HG03558 (cell line): ENCODE measurements around the gene PDHX.
"Not testable (repeated sequence)": the region's sequence is repeated elsewhere in the genome, so short reads cannot be mapped to it uniquely, and the experiment has no call there.

Source experiments
- ATAC-seq: cut with Tn5 transposase; IDR thresholded peaks from one replicate; pipeline ENCODE4 v1.9.1; 2021; ENCODE audit warnings: moderate number of reproducible peaks; ENCODE audit not compliant: unreplicated experiment; ENCODE audit errors: extremely low read depth

PDHX gene

DNA sequence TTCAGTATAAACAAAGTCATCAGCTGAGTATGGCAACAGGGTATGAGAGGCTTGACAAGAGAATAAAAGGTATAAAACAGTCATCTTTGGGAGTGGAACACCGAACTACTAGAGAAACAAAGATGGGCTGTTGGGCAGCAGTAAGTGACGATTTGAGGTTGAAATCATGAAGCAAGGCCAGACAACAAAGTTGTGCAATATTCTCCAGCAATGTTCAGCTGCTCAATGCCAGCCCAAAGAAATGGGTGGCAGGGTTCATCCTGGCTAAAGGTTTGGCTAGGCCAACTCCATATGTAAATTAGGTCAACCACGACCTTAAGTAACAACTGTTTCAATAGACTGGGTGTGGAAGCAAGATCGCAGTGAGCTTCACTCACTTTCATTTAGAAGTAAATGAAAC, 6.5 kb upstream of the PDHX start:
- no peak for ATAC-seq

GRCh38 chr11:34910817-34911216, 5.6 kb upstream of the PDHX start:
- ATAC-seq, result no peak

DNA sequence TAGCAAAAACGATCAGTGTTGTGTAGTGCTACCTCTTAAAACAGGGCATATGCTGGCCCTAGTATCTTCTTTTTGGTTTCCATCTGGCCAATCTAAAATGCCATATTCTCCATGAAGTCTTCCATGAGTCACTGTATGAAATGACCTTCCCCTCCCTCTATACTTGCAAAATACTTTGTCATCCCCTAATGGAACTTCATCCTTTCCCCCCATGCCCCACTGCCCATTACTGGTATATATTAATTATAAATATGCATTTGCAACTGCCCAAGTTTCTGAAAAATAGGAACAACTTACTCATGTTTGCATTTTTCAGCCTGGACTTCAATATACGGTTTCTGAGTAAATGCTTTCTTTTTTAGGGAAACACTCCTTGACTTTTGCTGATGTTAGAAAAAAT, 4.7 kb upstream of the PDHX start:
- ATAC-seq, result no peak

- ATAC-seq, result not testable (repeated sequence)
Observed at GRCh38 chr11:34913556-34913955, 2.9 kb upstream of the PDHX start.

DNA sequence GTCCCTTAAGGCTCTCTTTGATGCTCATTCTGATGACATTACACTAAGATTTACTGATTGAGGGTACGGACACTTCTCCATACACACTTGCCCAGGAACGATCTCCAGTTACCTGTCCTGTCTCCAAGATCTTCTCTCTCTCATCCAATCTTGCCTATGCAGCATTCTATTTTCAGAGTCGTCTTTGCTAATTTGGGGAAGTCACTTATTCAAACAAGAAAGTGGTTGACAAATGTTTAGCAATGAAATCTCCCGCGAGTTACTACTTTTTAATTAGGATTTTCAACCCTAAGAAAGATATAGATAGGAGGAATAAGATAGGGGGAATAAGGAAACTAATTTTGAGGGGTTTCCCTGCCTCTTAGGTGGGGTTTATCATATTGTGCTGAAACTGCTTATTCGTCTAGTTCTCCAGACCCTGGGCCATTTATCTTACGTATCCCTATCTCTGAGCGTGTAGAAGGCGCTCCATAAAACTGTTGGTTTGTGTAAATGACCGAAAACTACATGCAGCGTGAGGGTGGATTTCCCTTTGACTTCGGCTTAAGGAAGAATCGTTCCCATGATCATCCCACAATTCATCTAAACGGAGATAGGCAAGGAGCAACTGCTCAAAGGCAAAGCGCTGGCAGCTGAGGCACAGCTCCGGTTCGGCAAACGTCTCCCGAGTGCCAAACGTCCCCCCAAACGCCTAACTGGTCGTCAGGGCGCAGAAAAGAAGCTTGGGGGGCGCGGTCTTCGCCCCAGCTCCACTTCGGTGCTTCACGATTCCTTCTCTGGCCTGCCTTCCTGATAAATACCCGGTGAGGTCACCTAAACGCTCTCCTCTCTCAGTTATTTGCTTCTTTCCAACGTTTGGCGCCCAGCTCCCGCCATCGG, 1.0 kb upstream of the PDHX start:
- no peak for ATAC-seq

- ATAC-seq, result peak; percentile 11
Observed at GRCh38 chr11:34916843-34917770, 689 bp downstream of the PDHX start.

- no peak for ATAC-seq
Observed at GRCh38 chr11:34921156-34921555, 4.7 kb downstream of the PDHX start.

DNA sequence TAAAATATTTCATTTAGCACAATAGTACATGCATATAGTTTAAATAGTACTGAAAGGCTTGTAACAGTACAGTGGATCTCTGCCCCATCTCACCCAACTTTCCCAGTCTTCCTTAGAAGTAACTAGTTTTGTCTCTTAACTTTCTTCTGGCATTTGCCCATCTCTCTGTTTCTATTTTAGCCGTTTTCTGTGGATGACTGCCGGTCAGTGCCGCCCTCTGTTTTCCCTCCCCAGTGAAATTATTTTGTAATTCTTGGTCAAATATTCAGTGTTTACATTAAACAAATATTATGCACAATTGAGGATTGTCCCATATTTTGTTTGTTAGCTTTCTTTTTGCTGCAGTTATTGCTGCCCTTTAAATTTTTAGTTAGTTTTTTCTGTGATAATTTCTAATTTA, 8.3 kb downstream of the PDHX start:
- ATAC-seq, result no peak

DNA sequence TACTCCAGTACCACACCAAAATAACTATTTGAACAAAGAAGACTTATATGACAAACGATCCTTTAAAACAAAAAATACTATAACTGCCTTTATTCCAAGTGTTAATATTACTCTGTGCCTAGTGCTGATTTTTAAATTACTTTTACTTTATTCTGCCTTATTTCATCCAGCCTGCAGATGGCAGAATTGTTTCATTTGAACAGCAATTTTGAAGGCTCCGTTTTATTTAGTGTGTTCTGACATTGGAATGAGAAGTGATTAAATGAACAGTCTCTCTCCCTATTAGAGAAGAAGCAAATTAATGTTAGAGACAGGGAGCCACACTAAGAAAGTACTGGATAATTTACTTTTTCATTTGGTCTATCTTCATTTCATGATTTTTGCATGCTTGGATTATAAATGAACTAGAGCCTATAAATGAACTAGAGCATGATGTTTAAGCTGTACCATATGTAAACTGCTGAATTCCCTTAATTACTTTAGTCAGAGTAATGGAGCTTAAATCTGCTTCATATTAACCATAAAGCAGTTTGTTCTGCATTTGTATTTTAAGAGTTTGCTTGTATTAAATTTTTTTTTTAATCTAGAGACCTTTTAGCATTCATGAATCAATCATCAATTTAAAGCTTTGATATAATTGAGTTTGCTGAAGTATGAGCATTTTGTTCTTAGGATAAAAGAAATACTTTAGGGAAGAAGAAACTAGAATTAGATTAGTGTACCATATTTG, 9.8 kb downstream of the PDHX start:
- no peak for ATAC-seq

- ATAC-seq, result no peak
Observed at GRCh38 chr11:34926831-34927132, 10.4 kb downstream of the PDHX start.

GRCh38 chr11:34928268-34928959, 12.0 kb downstream of the PDHX start:
- no peak for ATAC-seq

GRCh38 chr11:34928960-34929680, 12.7 kb downstream of the PDHX start:
- no peak for ATAC-seq

- ATAC-seq, result no peak
Observed at GRCh38 chr11:34929794-34930763, 13.7 kb downstream of the PDHX start.

DNA sequence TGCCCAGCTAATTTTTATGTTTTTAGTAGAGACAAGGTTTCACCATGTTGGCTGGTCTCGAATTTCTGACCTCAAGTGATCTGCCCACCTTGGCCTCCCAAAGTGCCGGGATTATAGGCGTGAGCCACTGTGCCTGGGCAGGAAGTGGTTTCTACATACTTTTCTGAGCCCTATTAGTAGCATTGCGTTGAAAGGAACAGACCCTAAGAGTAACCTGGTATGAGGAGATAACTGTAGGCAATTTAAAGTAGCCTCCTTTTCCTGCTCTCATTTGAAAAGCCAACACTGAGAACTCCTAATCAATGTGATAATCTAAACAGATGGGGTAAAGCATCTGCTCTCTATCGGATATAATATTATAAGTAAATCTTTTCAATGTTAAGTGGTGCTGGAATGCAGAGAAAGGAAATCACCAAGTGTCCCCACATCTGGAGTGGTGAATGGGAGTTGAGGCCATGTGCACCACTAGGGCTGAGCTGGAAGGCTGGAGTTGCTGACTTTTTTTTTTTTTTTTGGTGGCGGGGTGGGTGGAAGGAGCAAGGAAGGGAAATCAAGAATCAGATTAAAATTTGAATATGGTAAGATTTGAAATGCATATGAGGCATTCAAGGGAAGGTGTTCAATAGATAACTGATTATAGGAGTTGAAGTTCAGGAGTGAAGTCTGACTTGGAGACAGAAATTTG, 20.7 kb downstream of the PDHX start:
- ATAC-seq, result no peak

DNA sequence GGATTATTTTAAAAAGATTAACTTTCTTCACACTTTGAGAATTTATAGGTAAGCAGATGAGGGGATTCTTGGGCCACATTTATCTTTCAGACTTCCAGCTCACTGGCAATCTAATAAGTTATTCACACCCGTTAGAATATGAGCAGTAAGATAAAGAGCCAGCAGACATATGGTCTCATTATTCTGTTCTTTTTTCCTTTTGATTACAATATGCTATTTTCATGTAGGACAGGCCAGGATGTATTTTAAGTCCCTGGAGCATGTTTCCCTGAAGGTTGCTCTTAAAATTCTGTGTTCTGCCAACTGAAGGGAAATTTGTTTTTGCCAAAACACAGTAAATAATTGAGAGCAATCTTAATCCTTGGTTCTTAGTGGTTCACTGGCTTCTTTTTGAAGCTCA, 22.2 kb downstream of the PDHX start:
- no peak for ATAC-seq

DNA sequence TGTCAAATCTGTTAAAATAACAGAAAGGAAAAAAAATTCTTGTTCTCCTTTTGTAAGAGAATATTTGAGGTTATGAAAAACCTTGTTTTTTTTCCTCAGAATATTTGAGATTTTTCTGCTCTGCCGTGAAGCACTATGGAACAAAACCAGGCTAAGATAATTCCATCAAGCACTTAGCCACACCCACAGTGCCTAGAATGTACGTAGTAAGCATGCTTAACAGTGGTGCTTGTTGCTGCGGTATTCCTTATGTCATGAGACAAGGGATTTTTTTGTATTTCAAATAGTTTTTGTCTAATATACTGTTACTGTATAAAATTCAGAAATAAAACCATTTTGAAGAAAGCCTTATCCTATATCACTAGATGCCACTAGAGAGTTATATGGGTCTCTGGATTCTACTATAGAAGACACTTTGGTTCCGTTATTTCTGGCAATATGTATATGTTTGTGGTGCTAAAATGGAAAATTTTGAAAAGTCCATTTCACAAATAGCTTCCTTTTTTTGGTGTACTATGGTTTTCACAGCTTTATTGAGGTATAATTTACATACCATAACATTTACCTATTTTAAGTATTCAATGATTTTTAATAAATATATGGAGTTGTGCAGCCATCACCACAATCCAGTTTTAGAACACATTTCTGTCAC, 23.7 kb downstream of the PDHX start:
- ATAC-seq, result no peak

GRCh38 chr11:34941688-34942087, 25.3 kb downstream of the PDHX start:
- ATAC-seq, result no peak
